ENCODE measurements around the gene NEUROG1. TPM values are rescaled to one million over a fixed set of nuclear protein-coding genes. Genes with fewer than 3 reads are reported as not detected.

The NEUROG1 gene, protein sequence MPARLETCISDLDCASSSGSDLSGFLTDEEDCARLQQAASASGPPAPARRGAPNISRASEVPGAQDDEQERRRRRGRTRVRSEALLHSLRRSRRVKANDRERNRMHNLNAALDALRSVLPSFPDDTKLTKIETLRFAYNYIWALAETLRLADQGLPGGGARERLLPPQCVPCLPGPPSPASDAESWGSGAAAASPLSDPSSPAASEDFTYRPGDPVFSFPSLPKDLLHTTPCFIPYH
- 3.7 TPM in 1 of 2 replicates, not detected in the other for total RNA-seq (ENCODE audit: low replicate concordance)
- long read RNA-seq: 0 reads

DNA sequence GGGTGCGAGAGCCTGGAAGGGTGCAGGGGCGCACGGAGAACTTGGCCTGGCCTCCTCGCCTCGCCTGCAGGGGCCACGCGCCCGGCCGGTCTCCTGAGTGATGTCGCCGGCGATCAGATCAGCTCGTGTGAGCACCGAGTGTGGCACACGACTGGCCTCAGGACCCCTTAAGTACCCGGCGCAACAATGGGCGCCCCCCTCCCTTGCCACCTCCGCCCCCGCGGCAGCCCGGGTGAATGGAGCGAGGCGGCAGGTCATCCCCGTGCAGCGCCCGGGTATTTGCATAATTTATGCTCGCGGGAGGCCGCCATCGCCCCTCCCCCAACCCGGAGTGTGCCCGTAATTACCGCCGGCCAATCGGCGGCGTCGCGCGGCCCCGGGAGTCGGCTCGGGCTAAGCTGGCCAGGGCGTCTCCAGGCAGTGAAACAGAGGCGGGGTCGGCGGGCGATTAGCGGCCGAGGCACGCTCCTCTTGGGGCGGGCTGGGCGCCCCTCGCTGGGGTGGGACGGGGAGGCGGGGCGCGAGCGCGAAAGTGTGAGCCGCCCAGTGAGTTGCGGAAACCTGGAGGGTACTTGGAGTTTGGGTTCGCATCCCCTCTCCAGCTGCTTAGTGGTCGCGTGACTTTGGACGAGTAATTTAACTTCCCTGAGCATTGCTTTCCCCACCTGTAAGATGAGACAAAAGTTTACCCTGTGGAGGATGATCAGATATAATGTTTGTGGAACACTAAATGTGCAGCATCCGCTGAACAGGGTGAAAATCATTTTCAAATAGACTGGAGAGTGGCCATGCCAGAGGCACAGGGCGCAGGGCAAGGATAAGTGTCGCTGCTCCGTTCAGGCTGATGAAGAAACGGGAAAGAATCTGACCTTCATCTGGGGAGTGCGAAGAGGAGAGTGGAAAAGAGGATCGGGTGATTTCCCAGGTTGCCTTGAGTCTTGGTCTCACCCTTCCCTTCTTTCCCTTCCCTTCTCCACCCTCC is at the start of gene NEUROG1:
NEUROG1 (minus strand) TSS at position 145 of the 982 bp plus-strand sequence. CDS start 274 bp downstream, outside the sequence.
- Mint-ChIP-seq H3K4me3 (peak within 1 kb of the TSS; percentile 80), H3K9me3 (no peaks in the 10 kb centered on the region), H3K27ac (no peak within 1 kb of the TSS), H3K4me1 (ENCODE audit: unreplicated experiment) (peaks cover 20% of the 10 kb centered on the region), H3K27me3 (peaks cover 98% of the 10 kb centered on the region), H3K36me3 (no peaks in the 10 kb centered on the region)
- TF ChIP-seq, protein P1, sequence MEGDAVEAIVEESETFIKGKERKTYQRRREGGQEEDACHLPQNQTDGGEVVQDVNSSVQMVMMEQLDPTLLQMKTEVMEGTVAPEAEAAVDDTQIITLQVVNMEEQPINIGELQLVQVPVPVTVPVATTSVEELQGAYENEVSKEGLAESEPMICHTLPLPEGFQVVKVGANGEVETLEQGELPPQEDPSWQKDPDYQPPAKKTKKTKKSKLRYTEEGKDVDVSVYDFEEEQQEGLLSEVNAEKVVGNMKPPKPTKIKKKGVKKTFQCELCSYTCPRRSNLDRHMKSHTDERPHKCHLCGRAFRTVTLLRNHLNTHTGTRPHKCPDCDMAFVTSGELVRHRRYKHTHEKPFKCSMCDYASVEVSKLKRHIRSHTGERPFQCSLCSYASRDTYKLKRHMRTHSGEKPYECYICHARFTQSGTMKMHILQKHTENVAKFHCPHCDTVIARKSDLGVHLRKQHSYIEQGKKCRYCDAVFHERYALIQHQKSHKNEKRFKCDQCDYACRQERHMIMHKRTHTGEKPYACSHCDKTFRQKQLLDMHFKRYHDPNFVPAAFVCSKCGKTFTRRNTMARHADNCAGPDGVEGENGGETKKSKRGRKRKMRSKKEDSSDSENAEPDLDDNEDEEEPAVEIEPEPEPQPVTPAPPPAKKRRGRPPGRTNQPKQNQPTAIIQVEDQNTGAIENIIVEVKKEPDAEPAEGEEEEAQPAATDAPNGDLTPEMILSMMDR (conservative IDR thresholded peaks at IDR 0.05): no peak
- no peak for DNase-seq (ENCODE audit: extremely low spot score, unreplicated experiment)

DNA sequence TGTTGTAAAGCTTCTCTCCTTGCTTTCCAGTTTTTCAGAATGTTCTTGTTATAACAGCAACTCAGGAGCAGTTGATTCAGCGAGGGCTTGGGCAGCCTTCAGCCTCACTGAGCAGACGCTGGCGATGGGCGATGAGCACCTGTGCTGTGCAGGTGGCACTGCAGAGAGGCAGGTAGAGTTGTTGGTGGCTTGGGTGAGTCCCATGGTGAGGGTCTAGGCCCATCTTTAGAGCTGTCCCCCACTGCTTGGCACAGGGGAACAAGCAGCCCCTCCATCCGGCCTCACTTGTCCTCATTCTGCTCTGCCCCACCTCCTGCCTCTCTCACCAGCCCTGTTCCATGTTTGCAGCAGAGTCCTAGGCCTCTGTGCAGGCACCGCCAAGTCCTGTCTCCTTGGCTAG is 49.2 kb upstream of the NEUROG1 start:
- no peak for DNase-seq (ENCODE audit: extremely low spot score, unreplicated experiment)
- Mint-ChIP-seq H3K36me3 (no peaks in the 10 kb centered on the region), H3K9me3 (no peaks in the 10 kb centered on the region), H3K4me1 (ENCODE audit: unreplicated experiment) (peaks cover 10% of the 10 kb centered on the region), H3K4me3 (no peak overlapping the region), H3K27me3 (peaks cover 53% of the 10 kb centered on the region), H3K27ac (no peak overlapping the region)
- TF ChIP-seq, protein P1 (conservative IDR thresholded peaks at IDR 0.05): no peak

DNA sequence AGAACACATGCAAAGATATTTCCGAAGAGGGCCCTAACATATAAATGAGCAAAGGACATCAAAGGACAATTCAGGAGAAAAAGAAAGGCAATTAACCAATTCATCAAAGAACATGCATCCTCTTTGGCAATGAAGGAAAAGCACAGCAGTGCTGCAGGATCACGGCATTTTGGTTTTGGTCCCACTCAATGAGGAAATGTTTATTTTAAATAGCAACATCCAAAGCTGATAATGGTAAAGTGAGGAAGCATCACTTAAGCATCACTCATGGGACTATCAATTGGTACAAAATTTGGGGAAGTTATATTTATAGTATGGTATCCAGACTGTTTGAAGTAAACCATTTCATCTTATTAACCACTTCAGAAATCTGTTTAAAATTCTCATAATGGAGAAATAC is 48.5 kb upstream of the NEUROG1 start:
- no peaks in the 10 kb centered on the region for H3K9me3 Mint-ChIP-seq
- TF ChIP-seq, protein P1 (conservative IDR thresholded peaks at IDR 0.05): no peak
- no peak for DNase-seq (ENCODE audit: extremely low spot score, unreplicated experiment)
- H3K27me3 Mint-ChIP-seq: peaks cover 58% of the 10 kb centered on the region
- no peaks in the 10 kb centered on the region for H3K36me3 Mint-ChIP-seq
- H3K4me1 Mint-ChIP-seq (ENCODE audit: unreplicated experiment): peaks cover 10% of the 10 kb centered on the region
- H3K4me3 Mint-ChIP-seq: no peak overlapping the region
- H3K27ac Mint-ChIP-seq: no peak overlapping the region

DNA sequence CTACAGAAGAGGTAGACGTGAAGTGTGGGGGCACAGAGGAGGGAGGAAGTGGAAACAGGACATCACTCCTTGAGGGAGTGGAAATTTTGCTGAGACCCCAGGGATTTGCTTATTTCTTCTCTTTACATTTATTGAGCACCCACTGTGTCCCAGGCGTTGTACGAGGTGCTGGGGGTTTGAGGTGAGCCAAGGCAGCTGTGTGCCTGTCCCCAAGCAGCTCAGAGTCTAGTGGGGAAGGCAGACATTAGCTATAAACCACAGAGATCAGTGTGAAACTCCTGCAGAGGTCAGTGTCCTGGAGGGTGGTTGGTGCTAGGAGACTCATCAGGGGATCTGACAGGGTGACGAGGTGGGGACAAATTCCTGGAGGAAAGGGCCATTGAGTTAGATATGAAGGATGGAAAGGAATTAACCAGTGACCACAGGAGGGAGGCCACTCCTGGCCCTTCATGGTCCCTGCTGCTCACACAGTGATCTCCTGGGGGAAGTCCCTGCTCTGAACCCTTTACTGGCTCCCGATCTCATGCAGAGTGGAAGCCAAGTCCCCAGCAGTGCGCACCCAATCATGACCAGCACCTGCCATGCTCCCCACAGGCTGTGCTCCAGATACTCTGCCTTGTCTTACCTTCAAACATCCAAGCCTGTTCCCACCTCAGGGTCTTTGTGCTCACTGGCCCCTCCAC is 46.5 kb upstream of the NEUROG1 start:
- H3K4me3 Mint-ChIP-seq: peak overlapping the region; percentile 39
- no peak overlapping the region for H3K27ac Mint-ChIP-seq
- peaks cover 15% of the 10 kb centered on the region for H3K4me1 Mint-ChIP-seq (ENCODE audit: unreplicated experiment)
- TF ChIP-seq, protein P1 (conservative IDR thresholded peaks at IDR 0.05): no peak
- H3K9me3 Mint-ChIP-seq: no peaks in the 10 kb centered on the region
- DNase-seq (ENCODE audit: extremely low spot score, unreplicated experiment): no peak
- no peaks in the 10 kb centered on the region for H3K36me3 Mint-ChIP-seq
- H3K27me3 Mint-ChIP-seq: peaks cover 75% of the 10 kb centered on the region

DNA sequence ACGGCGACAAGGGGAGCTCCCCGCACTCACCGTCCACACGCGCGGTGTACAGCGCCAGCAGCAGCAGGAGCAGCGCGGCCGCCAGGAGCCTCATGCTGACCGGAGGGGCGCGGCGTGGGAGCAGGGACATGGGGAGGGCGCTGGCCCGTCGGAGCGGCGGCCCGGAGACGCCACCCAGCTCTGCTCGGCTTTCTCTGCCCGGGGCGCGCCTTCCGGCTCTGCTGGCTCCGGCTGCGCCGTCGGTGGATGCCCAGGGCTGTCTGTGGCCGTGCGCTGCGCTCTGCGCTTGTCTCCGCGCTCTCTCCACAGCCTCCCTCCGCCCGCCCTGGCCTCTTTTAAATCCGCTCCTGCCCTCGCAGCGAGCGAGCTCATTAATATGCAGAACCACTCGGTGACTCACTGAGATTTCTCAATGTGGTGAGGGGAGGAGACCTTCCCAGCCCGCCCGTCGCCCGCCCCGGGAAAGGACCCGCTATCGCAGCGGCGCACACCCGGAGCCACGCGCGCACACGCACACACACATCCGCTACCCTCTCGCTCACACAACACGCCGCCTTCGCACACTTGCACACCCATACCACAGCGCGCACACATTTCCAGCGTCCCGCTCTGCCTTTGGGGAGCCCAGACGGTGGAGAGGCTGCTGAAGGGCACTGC is 43.0 kb upstream of the NEUROG1 start, which contains the start of gene CXCL14:
CXCL14 (minus strand) TSS at position 307 of the 657 bp plus-strand sequence; CDS start at position 94, 213 bp downstream.
- H3K27me3 Mint-ChIP-seq: peaks cover 89% of the 10 kb centered on the region
- H3K36me3 Mint-ChIP-seq: no peaks in the 10 kb centered on the region
- TF ChIP-seq, protein P1 (conservative IDR thresholded peaks at IDR 0.05): no peak
- peak within 1 kb of the TSS; percentile 25 for H3K27ac Mint-ChIP-seq
- peak within 1 kb of the TSS; percentile 93 for H3K4me3 Mint-ChIP-seq
- H3K4me1 Mint-ChIP-seq (ENCODE audit: unreplicated experiment): peaks cover 26% of the 10 kb centered on the region
- no peaks in the 10 kb centered on the region for H3K9me3 Mint-ChIP-seq
- DNase-seq (ENCODE audit: extremely low spot score, unreplicated experiment): no peak
